GM21381 (cell line): ENCODE results near the gene CFAP46.
"Not testable (repeated sequence)": the region's sequence is repeated elsewhere in the genome, so short reads cannot be mapped to it uniquely, and the experiment has no call there.

Experiments
- ATAC-seq: cut with Tn5 transposase; IDR thresholded peaks from one replicate; pipeline ENCODE4 v1.9.1; 2021; ENCODE audit warnings: mild to moderate bottlenecking, moderate library complexity; ENCODE audit not compliant: unreplicated experiment

Gene CFAP46

GRCh38 chr10:132797986-132798385, 144.4 kb downstream of the CFAP46 start:
- not testable (repeated sequence) for ATAC-seq

GRCh38 chr10:132796846-132797245, 145.5 kb downstream of the CFAP46 start:
- no peak for ATAC-seq

GRCh38 chr10:132793871-132794849, 148.2 kb downstream of the CFAP46 start:
- ATAC-seq, result no peak

- no peak for ATAC-seq
These were observed 149.2 kb downstream of the CFAP46 start for GRCh38 chr10:132793213-132793612.

GRCh38 chr10:132792796-132793195, 149.6 kb downstream of the CFAP46 start:
- no peak for ATAC-seq

GRCh38 chr10:132792099-132792498, 150.3 kb downstream of the CFAP46 start:
- ATAC-seq, result not testable (repeated sequence)

- ATAC-seq, result no peak
These were observed 151.2 kb downstream of the CFAP46 start for GRCh38 chr10:132790934-132791829.

- ATAC-seq, result no peak
These were observed 151.9 kb downstream of the CFAP46 start for GRCh38 chr10:132790470-132790869.

GRCh38 chr10:132789659-132790148, 152.7 kb downstream of the CFAP46 start:
- no peak for ATAC-seq

GRCh38 chr10:132788831-132789219, 153.5 kb downstream of the CFAP46 start:
- ATAC-seq, result no peak

GRCh38 chr10:132788180-132788830, 154.1 kb downstream of the CFAP46 start:
- no peak for ATAC-seq

- no peak for ATAC-seq
These were observed 154.7 kb downstream of the CFAP46 start for GRCh38 chr10:132787495-132788179.

GRCh38 chr10:132786884-132787494, 155.4 kb downstream of the CFAP46 start:
- no peak for ATAC-seq

GRCh38 chr10:132786476-132786883, 155.9 kb downstream of the CFAP46 start:
- ATAC-seq, result no peak

GRCh38 chr10:132785723-132786475, 156.5 kb downstream of the CFAP46 start, which contains the start of gene NKX6-2:
Gene NKX6-2, minus strand, starts transcription at chr10:132786147. Its CDS starts 199 bp downstream, at chr10:132785948.
- no peak for ATAC-seq

GRCh38 chr10:132784866-132785722, 157.3 kb downstream of the CFAP46 start:
- ATAC-seq, result no peak

GRCh38 chr10:132783940-132784865, 158.2 kb downstream of the CFAP46 start:
- no peak for ATAC-seq
